Upper lobe of left lung (tissue), 4 donors: ENCODE data around the gene MRTFB.

Experiments
- POLR2A ChIP-seq, 4 donors: fragments of 450-650 bp; IDR thresholded peaks; one replicate each; pipeline ENCODE4 v1.5.1; 2016 to 2017; ENCODE audit warnings: antibody characterized with exemption in 4 of 4, mild to moderate bottlenecking in 2 of 4
- POLR2AphosphoS5 ChIP-seq, 2 donors: sonication (generic); formaldehyde crosslinking; IDR thresholded peaks; one replicate each; pipeline ENCODE4 v1.5.1; 2017; ENCODE audit warnings: antibody characterized with exemption in 2 of 2
- TF ChIP-seq, protein P1 (sequence below), 6 experiments: fragments of 450-650 bp in 4 of 6; fragments of 200-600 bp in 2 of 6; sonication (generic) in 2 of 6; IDR thresholded peaks; one replicate each; pipeline ENCODE4 v1.5.1; 2016 to 2019; ENCODE audit warnings: antibody characterized with exemption in 6 of 6

GRCh38 chr16:14264327-14264943, 193.3 kb downstream of the MRTFB start:
- TF ChIP-seq, protein P1, sequence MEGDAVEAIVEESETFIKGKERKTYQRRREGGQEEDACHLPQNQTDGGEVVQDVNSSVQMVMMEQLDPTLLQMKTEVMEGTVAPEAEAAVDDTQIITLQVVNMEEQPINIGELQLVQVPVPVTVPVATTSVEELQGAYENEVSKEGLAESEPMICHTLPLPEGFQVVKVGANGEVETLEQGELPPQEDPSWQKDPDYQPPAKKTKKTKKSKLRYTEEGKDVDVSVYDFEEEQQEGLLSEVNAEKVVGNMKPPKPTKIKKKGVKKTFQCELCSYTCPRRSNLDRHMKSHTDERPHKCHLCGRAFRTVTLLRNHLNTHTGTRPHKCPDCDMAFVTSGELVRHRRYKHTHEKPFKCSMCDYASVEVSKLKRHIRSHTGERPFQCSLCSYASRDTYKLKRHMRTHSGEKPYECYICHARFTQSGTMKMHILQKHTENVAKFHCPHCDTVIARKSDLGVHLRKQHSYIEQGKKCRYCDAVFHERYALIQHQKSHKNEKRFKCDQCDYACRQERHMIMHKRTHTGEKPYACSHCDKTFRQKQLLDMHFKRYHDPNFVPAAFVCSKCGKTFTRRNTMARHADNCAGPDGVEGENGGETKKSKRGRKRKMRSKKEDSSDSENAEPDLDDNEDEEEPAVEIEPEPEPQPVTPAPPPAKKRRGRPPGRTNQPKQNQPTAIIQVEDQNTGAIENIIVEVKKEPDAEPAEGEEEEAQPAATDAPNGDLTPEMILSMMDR (IDR thresholded peaks at IDR 0.05), result no peak
- TF ChIP-seq POLR2A (IDR thresholded peaks at IDR 0.05), result no peak
- no peak for TF ChIP-seq POLR2AphosphoS5 (IDR thresholded peaks at IDR 0.05)
